ENCODE data around the gene BNC2.

- TF ChIP-seq CTCF (conservative IDR thresholded peaks at IDR 0.05; ENCODE audit: low read length) = no peak
- TF ChIP-seq EZH2phosphoT487 (IDR thresholded peaks at IDR 0.05; ENCODE audit: borderline replicate concordance) = no peak
These were observed 468.8 kb downstream of the BNC2 start for GRCh38 chr9:16401701-16402100.

All from Loucy (cell line).